H1 (cell line): ENCODE data around the gene FANCI. TPM values are rescaled to one million over a fixed set of nuclear protein-coding genes. Genes with fewer than 3 reads are reported as not detected.

Experiments
- CTCF ChIA-PET: fragments of 300-600 bp; sonication (Branson Sonifier 250); formaldehyde crosslinking; loops from one replicate; lab custom pipeline; 2021; ENCODE audit not compliant: partially characterized antibody; lab: Charles Lee
- POLR2A ChIA-PET: fragments of 300-600 bp; sonication (Branson Sonifier 250); formaldehyde crosslinking; loops from one replicate; lab custom pipeline; 2021; ENCODE audit warnings: inconsistent platforms; ENCODE audit not compliant: partially characterized antibody; lab: Charles Lee
- DNase-seq, 2 experiments: peaks; one replicate each; pipeline versions ENCODE4 v3.0.0 to v3.0.0-alpha.2; 2010 to 2022; ENCODE audit warnings: low spot score in 2 of 2, low read depth in 1 of 2, mixed read lengths in 1 of 2
- FAIRE-seq: peaks from 2 replicates; lab custom pipeline; 2011; peaks lifted over from hg19 to GRCh38; lab: Jason Lieb, UNC
- H2AFZ ChIP-seq: 2 replicates; pipeline ENCODE4 v1.8.1; 2012; ENCODE audit warnings: low read length, inconsistent platforms
- H2AK5ac ChIP-seq: 2 replicates; pipeline ENCODE4 v1.6.1; 2013; ENCODE audit warnings: low read depth, low read length
- H2BK120ac ChIP-seq: replicated peaks from 2 replicates; pipeline ENCODE3; 2013; ENCODE audit warnings: low read depth, low read length, inconsistent platforms
- H2BK12ac ChIP-seq: 2 replicates; pipeline ENCODE4 v1.6.1; 2013; ENCODE audit warnings: low read depth, low read length
- H2BK15ac ChIP-seq: 2 replicates; pipeline ENCODE4 v1.6.1; 2013; ENCODE audit warnings: low read length
- H2BK20ac ChIP-seq: 2 replicates; pipeline ENCODE4 v1.6.1; 2013; ENCODE audit warnings: low read length
- H2BK5ac ChIP-seq: 2 replicates; pipeline ENCODE4 v1.6.1; 2013; ENCODE audit warnings: low read depth, low read length
- H3K14ac ChIP-seq: 2 replicates; pipeline ENCODE4 v1.6.1; 2013; ENCODE audit warnings: inconsistent platforms; ENCODE audit not compliant: insufficient read length
- H3K18ac ChIP-seq: 2 replicates; pipeline ENCODE4 v1.6.1; 2013; ENCODE audit warnings: low read length; ENCODE audit errors: extremely low read depth
- H3K23ac ChIP-seq: 2 replicates; pipeline ENCODE4 v1.6.1; 2013; ENCODE audit warnings: inconsistent platforms; ENCODE audit not compliant: insufficient read length
- H3K23me2 ChIP-seq: 2 replicates; pipeline ENCODE4 v1.6.1; 2013; ENCODE audit warnings: low read depth, low read length
- H3K27ac ChIP-seq: 2 replicates; pipeline ENCODE4 v1.6.1; 2011; ENCODE audit warnings: low read depth, low read length, inconsistent platforms
- H3K27me3 ChIP-seq, 4 experiments: replicated peaks in 1 of 4; 1 replicate in 1 of 4; 2 replicates in 3 of 4; pipeline versions ENCODE4 v1.6.1 to v1.8.1; 2011 to 2013; ENCODE audit warnings: low read length in 3 of 4, mild to moderate bottlenecking in 3 of 4, inconsistent platforms in 2 of 4, mixed read lengths in 2 of 4, moderate library complexity in 1 of 4; ENCODE audit not compliant: control insufficient read depth in 3 of 4, insufficient read depth in 3 of 4; ENCODE audit errors: extremely low read depth in 1 of 4
- H3K36me3 ChIP-seq, 4 experiments: 2 replicates each; pipeline versions ENCODE4 v1.6.1 to v1.8.1; 2011 to 2013; ENCODE audit warnings: mild to moderate bottlenecking in 4 of 4, low read length in 3 of 4, moderate library complexity in 2 of 4, control low read depth in 1 of 4, inconsistent platforms in 1 of 4; ENCODE audit not compliant: insufficient read depth in 4 of 4, control insufficient read depth in 2 of 4
- H3K4ac ChIP-seq: replicated peaks from 2 replicates; pipeline ENCODE3; 2013; ENCODE audit warnings: low read length, low read depth, mixed read lengths, inconsistent platforms; ENCODE audit not compliant: insufficient read length
- H3K4me1 ChIP-seq, 4 experiments: replicated peaks in 1 of 4; 1 replicate in 1 of 4; 2 replicates in 3 of 4; pipeline versions ENCODE4 v1.6.1 to v1.8.1; 2011 to 2013; ENCODE audit warnings: low read length in 3 of 4, inconsistent platforms in 2 of 4, mixed read lengths in 1 of 4; ENCODE audit not compliant: insufficient read depth in 4 of 4, control insufficient read depth in 3 of 4
- H3K4me2 ChIP-seq, 2 experiments: 2 replicates each; pipeline versions ENCODE4 v1.6.1 to v1.8.1; 2011 to 2013; ENCODE audit warnings: low read depth in 2 of 2, low read length in 2 of 2, control low read depth in 1 of 2, inconsistent platforms in 1 of 2, mild to moderate bottlenecking in 1 of 2; ENCODE audit not compliant: insufficient read depth in 1 of 2
- H3K4me3 ChIP-seq, 4 experiments: fragments of 200-600, 300-600 bp in 1 of 4; sonication (generic), shearing (Covaris generic), sonication (Bioruptor Twin) in 1 of 4; 2 replicates each; pipeline versions ENCODE4 v1.5.1 to v1.8.1; 2011 to 2016; ENCODE audit warnings: low read length in 4 of 4, low read depth in 3 of 4, control low read depth in 2 of 4, inconsistent platforms in 2 of 4, mild to moderate bottlenecking in 2 of 4, mixed read lengths in 1 of 4, moderate library complexity in 1 of 4; ENCODE audit not compliant: insufficient read depth in 2 of 4; ENCODE audit errors: extremely low read depth in 1 of 4
- H3K56ac ChIP-seq: replicated peaks from 2 replicates; pipeline ENCODE3; 2013; ENCODE audit warnings: low read depth, mild to moderate bottlenecking, mixed read lengths, low read length, inconsistent platforms; ENCODE audit not compliant: insufficient read length
- H3K79me1 ChIP-seq: 2 replicates; pipeline ENCODE4 v1.6.1; 2013; ENCODE audit warnings: low read depth, low read length, control low read depth
- H3K79me2 ChIP-seq, 2 experiments: 2 replicates each; pipeline versions ENCODE4 v1.6.1 to v1.8.1; 2012 to 2013; ENCODE audit warnings: low read length in 2 of 2, mild to moderate bottlenecking in 2 of 2, inconsistent platforms in 1 of 2; ENCODE audit not compliant: insufficient read depth in 2 of 2, control insufficient read depth in 1 of 2
- H3K9ac ChIP-seq, 4 experiments: replicated peaks in 1 of 4; 1 replicate in 1 of 4; 2 replicates in 3 of 4; pipeline versions ENCODE4 v1.6.1 to v1.8.1; 2011 to 2013; ENCODE audit warnings: low read depth in 3 of 4, low read length in 3 of 4, control low read depth in 2 of 4, mild to moderate bottlenecking in 2 of 4, moderate library complexity in 2 of 4, inconsistent platforms in 1 of 4; ENCODE audit errors: extremely low read depth in 1 of 4
- H3K9me3 ChIP-seq, 2 experiments: 2 replicates each; pipeline versions ENCODE4 v1.6.1 to v1.8.1; 2012 to 2013; ENCODE audit warnings: mild to moderate bottlenecking in 2 of 2, moderate library complexity in 2 of 2, control low read depth in 1 of 2, inconsistent platforms in 1 of 2, low read depth in 1 of 2, low read length in 1 of 2, mixed read lengths in 1 of 2; ENCODE audit not compliant: insufficient read depth in 2 of 2
- H4K20me1 ChIP-seq, 2 experiments: replicated peaks in 1 of 2; 2 replicates each; pipeline versions ENCODE3 to v1.8.1; 2011 to 2013; ENCODE audit warnings: inconsistent platforms in 2 of 2, low read length in 2 of 2, mild to moderate bottlenecking in 1 of 2; ENCODE audit not compliant: insufficient read depth in 2 of 2, control insufficient read depth in 1 of 2
- H4K5ac ChIP-seq: 2 replicates; pipeline ENCODE4 v1.6.1; 2013; ENCODE audit warnings: low read length, low read depth, mixed read lengths, inconsistent platforms; ENCODE audit not compliant: insufficient read length
- H4K8ac ChIP-seq: 2 replicates; pipeline ENCODE4 v1.8.0; 2013; ENCODE audit warnings: mild to moderate bottlenecking, moderate library complexity, low read length, inconsistent platforms; ENCODE audit not compliant: insufficient read depth; ENCODE audit errors: extremely low read depth
- H4K91ac ChIP-seq: replicated peaks from 2 replicates; pipeline ENCODE3; 2013; ENCODE audit warnings: low read length, mixed read lengths, inconsistent platforms; ENCODE audit not compliant: insufficient read length
- CREB1 ChIP-seq: IDR thresholded peaks from 2 replicates; pipeline ENCODE4 v1.6.1; 2012; ENCODE audit warnings: inconsistent platforms
- EZH2 ChIP-seq: fragments of 200-600 bp; sonication (generic); IDR thresholded peaks from 2 replicates; pipeline ENCODE4 v1.7.1; 2012; ENCODE audit warnings: low read depth, mild to moderate bottlenecking, moderate library complexity, low read length, inconsistent platforms; ENCODE audit not compliant: severe bottlenecking
- GABPA ChIP-seq: IDR thresholded peaks from 2 replicates; pipeline ENCODE4 v1.6.1; 2011; ENCODE audit warnings: mild to moderate bottlenecking, low read length, moderate library complexity, borderline replicate concordance; ENCODE audit not compliant: insufficient read depth
- RFX5 ChIP-seq: IDR thresholded peaks from 2 replicates; pipeline ENCODE4 v1.6.1; 2011; ENCODE audit warnings: low read depth, low read length, improper control_type of control experiment, borderline replicate concordance
- TEAD4 ChIP-seq: IDR thresholded peaks from 2 replicates; pipeline ENCODE4 v1.6.1; 2012; ENCODE audit warnings: low read depth, low read length, inconsistent platforms, mixed read lengths
- WGBS, 2 experiments: shearing (Covaris generic) in 1 of 2; methylation state at CpG; one replicate each; pipeline versions ENCODE4 v1.1.6 to v1.1.7; 2013 to 2015; ENCODE audit warnings: low lambda C conversion rate in 2 of 2, mixed read lengths in 2 of 2, inconsistent platforms in 1 of 2, low coverage in 1 of 2, missing lambda C conversion rate in 1 of 2; ENCODE audit not compliant: insufficient replicate concordance in 2 of 2, insufficient coverage in 1 of 2, insufficient read length in 1 of 2; ENCODE audit errors: extremely low coverage in 1 of 2, missing lambda C conversion rate in 1 of 2; 5-methylcytosine and 5-hydroxymethylcytosine counted together
- polyA plus RNA-seq, 7 experiments: library from polyadenylated mRNA; depleted of rRNA in 3 of 7; stranded (reverse) in 5 of 7; unstranded in 2 of 7; fragments of >200 nt in 5 of 7; fragments of 200-250 nt in 2 of 7; gene quantifications; 1 replicate in 5 of 7; 2 replicates in 1 of 7; 4 replicates in 1 of 7; pipeline versions ENCODE4 v1.2.1 to v1.2.3, GENCODE V29; 2011 to 2013; ENCODE audit warnings: missing spikeins in 2 of 7, mixed read lengths in 2 of 7
- total RNA-seq: library from RNA; stranded (reverse); fragmentation: NEBNext Ultra II Directional; extraction: Animal tissue kit (Norgen Biotek cat#: 25700); gene quantifications from 2 replicates; pipeline ENCODE4 v1.2.1, GENCODE V29; 2021

FANCI gene
- total and polyA plus RNA-seq, 2 of the 8 experiments (the other 6 are each of a cell fraction or from before 2014, with no cell fraction given), result 37.8 to 115 TPM

DNA sequence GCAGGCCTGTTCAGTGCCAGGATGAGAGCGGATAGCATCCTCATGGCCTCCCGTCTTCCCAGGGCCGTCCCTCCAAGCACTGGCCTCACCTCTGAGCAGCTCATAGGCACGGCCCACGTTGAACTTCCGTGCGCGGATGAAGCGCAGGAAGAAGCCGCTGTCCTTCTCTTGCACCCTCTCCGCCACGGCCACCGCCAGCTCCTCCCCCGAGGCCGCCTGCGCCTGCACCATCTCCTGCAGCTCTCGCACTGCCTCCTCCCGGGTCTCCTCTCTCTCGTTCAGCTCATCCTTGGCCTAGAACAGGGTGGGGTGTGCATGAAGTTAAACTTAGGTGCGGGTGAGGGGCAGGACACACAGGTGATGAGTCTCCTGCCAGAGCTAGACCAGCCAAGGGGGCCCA lies 26.7 kb upstream of the FANCI start:
- Histone ChIP-seq H4K5ac (no peak overlapping the region), H3K18ac (no peak overlapping the region), H3K4ac (no peak overlapping the region), H3K23me2 (no peaks in the 10 kb centered on the region), H3K23ac (no peak overlapping the region), H2AFZ (no peak overlapping the region), H2AK5ac (no peak overlapping the region), H4K20me1 (no peaks in the 10 kb centered on the region), H2BK5ac (no peak overlapping the region), H2BK12ac (no peak overlapping the region), H3K4me1 (no peaks in the 10 kb centered on the region; a peak in 1 of 7 replicates), H3K27ac (no peak overlapping the region), H3K56ac (no peak overlapping the region), H2BK120ac (no peak overlapping the region), H4K8ac (peak overlapping the region; percentile 46; the same call in 1 of the 2 replicates), H3K4me2 (no peak overlapping the region), H3K4me3 (no peak overlapping the region), H2BK15ac (no peak overlapping the region), H3K27me3 (no peaks in the 10 kb centered on the region), H2BK20ac (no peak overlapping the region), H3K14ac (no peak overlapping the region), H3K36me3 (no peaks in the 10 kb centered on the region), H3K79me2 (no peaks in the 10 kb centered on the region), H3K9ac (no peak overlapping the region), H3K9me3 (no peaks in the 10 kb centered on the region), H4K91ac (no peak overlapping the region), H3K79me1 (no peaks in the 10 kb centered on the region)
- TF ChIP-seq EZH2, result no peak
- no peak for TF ChIP-seq TEAD4
- no peak for TF ChIP-seq RFX5
- no peak for TF ChIP-seq CREB1
- TF ChIP-seq GABPA, result no peak
- WGBS, 2 experiments, result 87% methylated on average over 13 of the region's 20 CpGs; no CpG with 5 or more reads in 1 of the 2 experiments
- POLR2A ChIA-PET, result no interaction called here
- DNase-seq (no peak), FAIRE-seq (no peak)
- CTCF ChIA-PET, result interaction anchor here (0.7 to 3.1 kb wide), 10 partner anchors 8 to 339 kb away, joined by 3 to 27 read pairs (median 3); partner anchors contain the start of gene FANCI
